ENCODE data around the gene SACM1L.

GRCh38 chr3:45647148-45647619 lies 42.0 kb upstream of the SACM1L start:
- TF ChIP-seq, protein P1, sequence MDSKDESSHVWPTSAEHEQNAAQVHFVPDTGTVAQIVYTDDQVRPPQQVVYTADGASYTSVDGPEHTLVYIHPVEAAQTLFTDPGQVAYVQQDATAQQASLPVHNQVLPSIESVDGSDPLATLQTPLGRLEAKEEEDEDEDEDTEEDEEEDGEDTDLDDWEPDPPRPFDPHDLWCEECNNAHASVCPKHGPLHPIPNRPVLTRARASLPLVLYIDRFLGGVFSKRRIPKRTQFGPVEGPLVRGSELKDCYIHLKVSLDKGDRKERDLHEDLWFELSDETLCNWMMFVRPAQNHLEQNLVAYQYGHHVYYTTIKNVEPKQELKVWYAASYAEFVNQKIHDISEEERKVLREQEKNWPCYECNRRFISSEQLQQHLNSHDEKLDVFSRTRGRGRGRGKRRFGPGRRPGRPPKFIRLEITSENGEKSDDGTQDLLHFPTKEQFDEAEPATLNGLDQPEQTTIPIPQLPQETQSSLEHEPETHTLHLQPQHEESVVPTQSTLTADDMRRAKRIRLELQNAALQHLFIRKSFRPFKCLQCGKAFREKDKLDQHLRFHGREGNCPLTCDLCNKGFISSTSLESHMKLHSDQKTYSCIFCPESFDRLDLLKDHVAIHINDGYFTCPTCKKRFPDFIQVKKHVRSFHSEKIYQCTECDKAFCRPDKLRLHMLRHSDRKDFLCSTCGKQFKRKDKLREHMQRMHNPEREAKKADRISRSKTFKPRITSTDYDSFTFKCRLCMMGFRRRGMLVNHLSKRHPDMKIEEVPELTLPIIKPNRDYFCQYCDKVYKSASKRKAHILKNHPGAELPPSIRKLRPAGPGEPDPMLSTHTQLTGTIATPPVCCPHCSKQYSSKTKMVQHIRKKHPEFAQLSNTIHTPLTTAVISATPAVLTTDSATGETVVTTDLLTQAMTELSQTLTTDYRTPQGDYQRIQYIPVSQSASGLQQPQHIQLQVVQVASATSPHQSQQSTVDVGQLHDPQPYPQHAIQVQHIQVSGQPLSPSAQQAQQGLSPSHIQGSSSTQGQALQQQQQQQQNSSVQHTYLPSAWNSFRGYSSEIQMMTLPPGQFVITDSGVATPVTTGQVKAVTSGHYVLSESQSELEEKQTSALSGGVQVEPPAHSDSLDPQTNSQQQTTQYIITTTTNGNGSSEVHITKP (CRISPR knock-in tag; IDR thresholded peaks at IDR 0.05; ENCODE audit: low read depth): peak; percentile 30; the same call in 1 of the 2 replicates
- TF ChIP-seq, protein P2, sequence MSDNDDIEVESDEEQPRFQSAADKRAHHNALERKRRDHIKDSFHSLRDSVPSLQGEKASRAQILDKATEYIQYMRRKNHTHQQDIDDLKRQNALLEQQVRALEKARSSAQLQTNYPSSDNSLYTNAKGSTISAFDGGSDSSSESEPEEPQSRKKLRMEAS (IDR thresholded peaks at IDR 0.05): peak; percentile 23; the same call in 1 of the 2 replicates
- TF ChIP-seq, protein P3, sequence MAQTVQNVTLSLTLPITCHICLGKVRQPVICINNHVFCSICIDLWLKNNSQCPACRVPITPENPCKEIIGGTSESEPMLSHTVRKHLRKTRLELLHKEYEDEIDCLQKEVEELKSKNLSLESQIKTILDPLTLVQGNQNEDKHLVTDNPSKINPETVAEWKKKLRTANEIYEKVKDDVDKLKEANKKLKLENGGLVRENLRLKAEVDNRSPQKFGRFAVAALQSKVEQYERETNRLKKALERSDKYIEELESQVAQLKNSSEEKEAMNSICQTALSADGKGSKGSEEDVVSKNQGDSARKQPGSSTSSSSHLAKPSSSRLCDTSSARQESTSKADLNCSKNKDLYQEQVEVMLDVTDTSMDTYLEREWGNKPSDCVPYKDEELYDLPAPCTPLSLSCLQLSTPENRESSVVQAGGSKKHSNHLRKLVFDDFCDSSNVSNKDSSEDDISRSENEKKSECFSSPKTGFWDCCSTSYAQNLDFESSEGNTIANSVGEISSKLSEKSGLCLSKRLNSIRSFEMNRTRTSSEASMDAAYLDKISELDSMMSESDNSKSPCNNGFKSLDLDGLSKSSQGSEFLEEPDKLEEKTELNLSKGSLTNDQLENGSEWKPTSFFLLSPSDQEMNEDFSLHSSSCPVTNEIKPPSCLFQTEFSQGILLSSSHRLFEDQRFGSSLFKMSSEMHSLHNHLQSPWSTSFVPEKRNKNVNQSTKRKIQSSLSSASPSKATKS (CRISPR knock-in tag; IDR thresholded peaks at IDR 0.05): no peak
- TF ChIP-seq ZNF552 (CRISPR knock-in tag; IDR thresholded peaks at IDR 0.05; ENCODE audit: borderline replicate concordance) (no peak), ATF3 (CRISPR knock-in tag; IDR thresholded peaks at IDR 0.05) (peak; percentile 78), HDAC6 (IDR thresholded peaks at IDR 0.05; ENCODE audit: low read depth, low read length) (no peak), ZNF607 (CRISPR knock-in tag; IDR thresholded peaks at IDR 0.05; ENCODE audit: borderline replicate concordance) (no peak), ZNF816 (CRISPR knock-in tag; IDR thresholded peaks at IDR 0.05; ENCODE audit: borderline replicate concordance) (no peak)
- TF ChIP-seq, protein P4, sequence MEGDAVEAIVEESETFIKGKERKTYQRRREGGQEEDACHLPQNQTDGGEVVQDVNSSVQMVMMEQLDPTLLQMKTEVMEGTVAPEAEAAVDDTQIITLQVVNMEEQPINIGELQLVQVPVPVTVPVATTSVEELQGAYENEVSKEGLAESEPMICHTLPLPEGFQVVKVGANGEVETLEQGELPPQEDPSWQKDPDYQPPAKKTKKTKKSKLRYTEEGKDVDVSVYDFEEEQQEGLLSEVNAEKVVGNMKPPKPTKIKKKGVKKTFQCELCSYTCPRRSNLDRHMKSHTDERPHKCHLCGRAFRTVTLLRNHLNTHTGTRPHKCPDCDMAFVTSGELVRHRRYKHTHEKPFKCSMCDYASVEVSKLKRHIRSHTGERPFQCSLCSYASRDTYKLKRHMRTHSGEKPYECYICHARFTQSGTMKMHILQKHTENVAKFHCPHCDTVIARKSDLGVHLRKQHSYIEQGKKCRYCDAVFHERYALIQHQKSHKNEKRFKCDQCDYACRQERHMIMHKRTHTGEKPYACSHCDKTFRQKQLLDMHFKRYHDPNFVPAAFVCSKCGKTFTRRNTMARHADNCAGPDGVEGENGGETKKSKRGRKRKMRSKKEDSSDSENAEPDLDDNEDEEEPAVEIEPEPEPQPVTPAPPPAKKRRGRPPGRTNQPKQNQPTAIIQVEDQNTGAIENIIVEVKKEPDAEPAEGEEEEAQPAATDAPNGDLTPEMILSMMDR (CRISPR knock-in tag; IDR thresholded peaks at IDR 0.05): no peak
